K562 treated with DMSO at 1 percent for 48 hours (cell line): Measurements from ENCODE around the gene PKD2L1. TPM values are rescaled to one million over a fixed set of nuclear protein-coding genes. Genes with fewer than 3 reads are reported as not detected.

Source experiments
- total RNA-seq: library from RNA; unstranded; fragments of 300-600 nt; gene quantifications from 2 replicates; pipeline ENCODE4 v1.2.3, GENCODE V29; 2022; ENCODE audit warnings: low replicate concordance; ENCODE audit errors: extremely low read depth

Gene PKD2L1
- total RNA-seq = not detected in 2 replicates

GRCh38 chr10:100330079-100330478 is at the start of gene PKD2L1:
PKD2L1 (minus strand) TSS chr10:100330228; CDS start chr10:100330103, 125 bp downstream.

GRCh38 chr10:100346765-100347567 is 16.9 kb upstream of the PKD2L1 start, which contains the start of gene SCD:
SCD (plus strand) TSS chr10:100347233; CDS start chr10:100347505, 272 bp downstream.

GRCh38 chr10:100286051-100287033 is 43.7 kb downstream of the PKD2L1 start, which contains the start of gene BLOC1S2:
BLOC1S2 (minus strand) TSS chr10:100286680; CDS start chr10:100286659, 21 bp downstream.

GRCh38 chr10:100267239-100268104 is 62.6 kb downstream of the PKD2L1 start, which contains the start of gene CWF19L1:
CWF19L1 (minus strand) TSS chr10:100267638; CDS start chr10:100267593, 45 bp downstream.

Other genes starting within 250 kb of the PKD2L1 start
- gene CPN1, start 248.4 kb downstream of the PKD2L1 start, total RNA-seq = not detected in 2 replicates
- gene ERLIN1, start 144.2 kb downstream of the PKD2L1 start, total RNA-seq = not detected in 2 replicates
- gene CHUK, start 100.6 kb downstream of the PKD2L1 start, total RNA-seq = not detected in 2 replicates
- gene CWF19L1, start 62.6 kb downstream of the PKD2L1 start, total RNA-seq = not detected in 2 replicates
- not detected in 2 replicates for gene BLOC1S2, start 43.5 kb downstream of the PKD2L1 start, total RNA-seq
- gene SCD, start 17.0 kb upstream of the PKD2L1 start, total RNA-seq = 65.9 TPM in 1 of 2 replicates, not detected in the other
- not detected in 2 replicates for gene WNT8B, start 132.8 kb upstream of the PKD2L1 start, total RNA-seq
- gene SEC31B, start 189.6 kb upstream of the PKD2L1 start, total RNA-seq = not detected in 2 replicates
- not detected in 2 replicates for gene NDUFB8, start 199.6 kb upstream of the PKD2L1 start, total RNA-seq
- gene HIF1AN, start 205.7 kb upstream of the PKD2L1 start, total RNA-seq = not detected in 2 replicates